H9 (cell line): ENCODE results near the gene BUB3. TPM values are rescaled to one million over a fixed set of nuclear protein-coding genes. Genes with fewer than 3 reads are reported as not detected.

Experiments
- DNase-seq: peaks from one replicate; pipeline ENCODE4 v3.0.0-alpha.2; 2017
- H2AFZ ChIP-seq: one replicate; pipeline ENCODE4 v1.6.1; 2013; ENCODE audit warnings: mild to moderate bottlenecking, low read length, control low read depth, moderate library complexity
- H2AK5ac ChIP-seq: 2 replicates; pipeline ENCODE4 v1.6.1; 2013; ENCODE audit warnings: low read length, control low read depth, mixed read lengths; ENCODE audit not compliant: insufficient read length
- H2BK120ac ChIP-seq: one replicate; pipeline ENCODE4 v1.6.1; 2013; ENCODE audit warnings: low read depth, mild to moderate bottlenecking, low read length, control low read depth, inconsistent platforms; ENCODE audit not compliant: poor library complexity, severe bottlenecking
- H2BK12ac ChIP-seq: 2 replicates; pipeline ENCODE4 v1.6.1; 2013; ENCODE audit warnings: low read length, control low read depth, mixed read lengths, low read depth; ENCODE audit not compliant: insufficient read length
- H2BK15ac ChIP-seq: 2 replicates; pipeline ENCODE4 v1.6.1; 2013; ENCODE audit warnings: low read depth, low read length, control low read depth
- H2BK20ac ChIP-seq: one replicate; pipeline ENCODE4 v1.6.1; 2013; ENCODE audit warnings: low read depth, mild to moderate bottlenecking, low read length, control low read depth, inconsistent platforms; ENCODE audit not compliant: poor library complexity, severe bottlenecking
- H2BK5ac ChIP-seq: 2 replicates; pipeline ENCODE4 v1.6.1; 2013; ENCODE audit warnings: low read length, control low read depth, mixed read lengths; ENCODE audit not compliant: insufficient read length
- H3K14ac ChIP-seq: 2 replicates; pipeline ENCODE4 v1.6.1; 2013; ENCODE audit warnings: low read length, control low read depth; ENCODE audit not compliant: insufficient read depth
- H3K18ac ChIP-seq: 2 replicates; pipeline ENCODE4 v1.6.1; 2013; ENCODE audit warnings: low read depth, mild to moderate bottlenecking, mixed read lengths, low read length, control low read depth; ENCODE audit not compliant: insufficient read length
- H3K23ac ChIP-seq: 2 replicates; pipeline ENCODE4 v1.6.1; 2013; ENCODE audit warnings: low read length, control low read depth, mixed read lengths, low read depth; ENCODE audit not compliant: insufficient read length
- H3K23me2 ChIP-seq: 2 replicates; pipeline ENCODE4 v1.6.1; 2013; ENCODE audit warnings: low read depth, mild to moderate bottlenecking, mixed read lengths, low read length, control low read depth; ENCODE audit not compliant: insufficient read length, poor library complexity, severe bottlenecking
- H3K27ac ChIP-seq: 2 replicates; pipeline ENCODE4 v1.5.1; 2013; ENCODE audit warnings: low read length, control low read depth, mixed read lengths, low read depth; ENCODE audit not compliant: insufficient read length
- H3K27me3 ChIP-seq: 2 replicates; pipeline ENCODE4 v1.6.1; 2013; ENCODE audit warnings: low read length, control low read depth, inconsistent platforms; ENCODE audit not compliant: insufficient read depth
- H3K4ac ChIP-seq: 2 replicates; pipeline ENCODE4 v1.6.1; 2013; ENCODE audit warnings: low read depth, mild to moderate bottlenecking, control low read depth, inconsistent platforms, low read length, moderate library complexity
- H3K4me1 ChIP-seq: 2 replicates; pipeline ENCODE4 v1.6.1; 2013; ENCODE audit warnings: low read length, control low read depth, inconsistent platforms; ENCODE audit not compliant: insufficient read depth
- H3K4me2 ChIP-seq: 2 replicates; pipeline ENCODE4 v1.6.1; 2013; ENCODE audit warnings: low read length, control low read depth, mixed read lengths; ENCODE audit not compliant: insufficient read length, insufficient read depth
- H3K56ac ChIP-seq: 2 replicates; pipeline ENCODE4 v1.6.1; 2013; ENCODE audit warnings: low read depth, mild to moderate bottlenecking, mixed read lengths, low read length, control low read depth; ENCODE audit not compliant: insufficient read length
- H3K79me1 ChIP-seq: 2 replicates; pipeline ENCODE4 v1.6.1; 2013; ENCODE audit warnings: low read depth, mild to moderate bottlenecking, moderate library complexity, low read length, control low read depth, inconsistent platforms; ENCODE audit not compliant: insufficient read depth, poor library complexity, severe bottlenecking
- H3K79me2 ChIP-seq: 2 replicates; pipeline ENCODE4 v1.6.1; 2013; ENCODE audit warnings: low read length, control low read depth, inconsistent platforms; ENCODE audit not compliant: insufficient read depth
- H3K9ac ChIP-seq: 2 replicates; pipeline ENCODE4 v1.6.1; 2013; ENCODE audit warnings: low read length, control low read depth, mixed read lengths; ENCODE audit not compliant: insufficient read length; ENCODE audit errors: extremely low read depth
- H3K9me3 ChIP-seq: one replicate; pipeline ENCODE4 v1.6.1; 2013; ENCODE audit warnings: low read depth, low read length, inconsistent platforms; ENCODE audit not compliant: control insufficient read depth
- H3T11ph ChIP-seq: one replicate; pipeline ENCODE4 v1.6.1; 2013; ENCODE audit warnings: mild to moderate bottlenecking, low read length, control low read depth, inconsistent platforms
- H4K20me1 ChIP-seq: one replicate; pipeline ENCODE4 v1.6.1; 2013; ENCODE audit not compliant: control insufficient read depth, insufficient read length, insufficient read depth
- H4K5ac ChIP-seq: 2 replicates; pipeline ENCODE4 v1.6.1; 2013; ENCODE audit warnings: low read depth, mild to moderate bottlenecking, mixed read lengths, low read length, control low read depth; ENCODE audit not compliant: insufficient read length
- H4K8ac ChIP-seq: replicated peaks from 2 replicates; pipeline ENCODE4 v1.6.1; 2013; ENCODE audit warnings: low read length, control low read depth, mixed read lengths, low read depth; ENCODE audit not compliant: insufficient read length
- H4K91ac ChIP-seq: 2 replicates; pipeline ENCODE4 v1.6.1; 2013; ENCODE audit warnings: low read depth, mild to moderate bottlenecking, moderate library complexity, mixed read lengths, low read length, control low read depth; ENCODE audit not compliant: insufficient read length
- H3K27ac Mint-ChIP-seq, 3 experiments: 2 replicates in 2 of 3; 3 replicates in 1 of 3; pipeline ENCODE4 v1.8.0; 2020 to 2021; ENCODE audit warnings: mixed read lengths in 3 of 3, mild to moderate bottlenecking in 1 of 3, moderate library complexity in 1 of 3
- H3K27me3 Mint-ChIP-seq: 2 replicates; pipeline ENCODE4 v1.8.0; 2021; ENCODE audit warnings: low read depth, mild to moderate bottlenecking, moderate library complexity, mixed read lengths
- H3K36me3 Mint-ChIP-seq, 3 experiments: 2 replicates in 2 of 3; 3 replicates in 1 of 3; pipeline ENCODE4 v1.8.0; 2020 to 2021; ENCODE audit warnings: low read depth in 3 of 3, mixed read lengths in 3 of 3; ENCODE audit not compliant: insufficient read depth in 1 of 3
- H3K4me1 Mint-ChIP-seq, 2 experiments: 2 replicates each; pipeline ENCODE4 v1.8.0; 2020; ENCODE audit warnings: mixed read lengths in 2 of 2
- H3K4me3 Mint-ChIP-seq, 2 experiments: 2 replicates in 1 of 2; 3 replicates in 1 of 2; pipeline ENCODE4 v1.8.0; 2020 to 2021; ENCODE audit warnings: mild to moderate bottlenecking in 2 of 2, mixed read lengths in 2 of 2, moderate library complexity in 1 of 2
- H3K9me3 Mint-ChIP-seq, 2 experiments: 2 replicates in 1 of 2; 3 replicates in 1 of 2; pipeline ENCODE4 v1.8.0; 2020; ENCODE audit warnings: mild to moderate bottlenecking in 2 of 2, mixed read lengths in 2 of 2, moderate library complexity in 1 of 2
- WGBS: extraction: QIAGEN DNeasy Blood & Tissue Kit; methylation state at CpG from one replicate; pipeline ENCODE4 v1.1.7; 2013; ENCODE audit warnings: missing lambda C conversion rate, low lambda C conversion rate, mixed read lengths; ENCODE audit not compliant: insufficient read length; ENCODE audit errors: extremely low coverage; 5-methylcytosine and 5-hydroxymethylcytosine counted together
- total RNA-seq: library from RNA; stranded (reverse); gene quantifications from 2 replicates; pipeline ENCODE4 v1.2.1, GENCODE V29; 2021
- TF ChIP-seq, protein P1 (sequence below): fragments of 200-600 bp; sonication (generic); conservative IDR thresholded peaks from 3 replicates; pipeline ENCODE4 v1.8.0; 2021; ENCODE audit warnings: antibody characterized with exemption, mild to moderate bottlenecking

The BUB3 gene
- total RNA-seq, 1 experiment from 2014 or later, result 200 TPM

DNA sequence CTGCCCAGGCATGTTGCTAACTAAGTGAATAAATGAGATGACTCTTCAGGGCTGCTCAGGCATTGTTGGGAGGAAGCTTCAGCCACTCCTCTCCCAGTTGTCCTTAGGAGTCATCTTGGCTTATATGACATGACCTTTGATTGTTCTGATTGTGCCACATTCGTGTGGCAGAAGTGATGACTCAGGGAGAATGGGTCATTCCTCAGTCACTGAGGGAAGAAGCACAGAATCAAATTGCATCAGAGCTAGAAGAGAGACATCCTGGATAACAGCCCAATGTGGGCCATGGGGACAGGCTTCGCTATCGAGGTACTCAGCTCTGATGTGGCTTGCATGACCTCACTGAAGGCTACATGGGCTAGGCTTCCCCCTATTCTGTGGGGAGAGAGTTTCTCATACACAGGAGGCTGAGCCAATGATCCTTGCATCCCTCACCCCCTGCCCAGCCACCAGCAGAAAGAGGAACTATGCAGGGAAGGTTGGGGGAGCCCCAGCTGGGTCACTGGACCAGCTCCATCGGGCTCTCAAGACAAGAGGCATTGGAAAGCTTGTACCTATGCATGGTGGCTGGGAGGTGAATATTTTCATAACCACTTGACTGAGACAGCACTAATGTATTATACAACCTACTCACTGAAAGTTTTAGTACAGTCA, 24.5 kb upstream of the BUB3 start:
- H3K14ac ChIP-seq, result no peak overlapping the region
- no CpG with 5 or more reads among the region's 4 CpGs for WGBS

More for the DNA sequence above, 24.5 kb upstream of the BUB3 start:
- peaks cover 38% of the 10 kb centered on the region for H3K27me3 ChIP-seq
- H3K9me3 ChIP-seq, result no peaks in the 10 kb centered on the region
- no peak overlapping the region for H2BK5ac ChIP-seq
- no peak overlapping the region for H2BK120ac ChIP-seq
- no peak overlapping the region for H3K23ac ChIP-seq
- H2AK5ac ChIP-seq, result no peak overlapping the region
- H3K56ac ChIP-seq, result no peak overlapping the region
- H4K20me1 ChIP-seq, result no peaks in the 10 kb centered on the region
- no peak for DNase-seq
- H3K4me1 Mint-ChIP-seq, result peaks cover 18 to 22% of the 10 kb centered on the region in 2 experiments
- no peak overlapping the region for H2BK15ac ChIP-seq
- no peak overlapping the region for H3K9ac ChIP-seq
- no peaks in the 10 kb centered on the region; the same call in 1 of the 2 replicates for H3K4me1 ChIP-seq
- no peak overlapping the region for H3K4me2 ChIP-seq
- no peak overlapping the region for H3K4me3 Mint-ChIP-seq
- no peak overlapping the region for H2BK20ac ChIP-seq
- no peak overlapping the region for H3K18ac ChIP-seq
- H3K27ac ChIP-seq, result no peak overlapping the region
- no peaks in the 10 kb centered on the region for H3K79me2 ChIP-seq
- no peak overlapping the region; a peak in 1 of 7 replicates for H3K27ac Mint-ChIP-seq
- H3K9me3 Mint-ChIP-seq, result peaks cover 0 to 2% of the 10 kb centered on the region in 2 experiments; a peak in 1 of 5 replicates
- H3K36me3 Mint-ChIP-seq, result no peaks in the 10 kb centered on the region
- H4K91ac ChIP-seq, result no peak overlapping the region
- H3K79me1 ChIP-seq, result no peaks in the 10 kb centered on the region
- no peak overlapping the region for H3K4ac ChIP-seq
- no peak overlapping the region for H3T11ph ChIP-seq
- TF ChIP-seq, protein P1, sequence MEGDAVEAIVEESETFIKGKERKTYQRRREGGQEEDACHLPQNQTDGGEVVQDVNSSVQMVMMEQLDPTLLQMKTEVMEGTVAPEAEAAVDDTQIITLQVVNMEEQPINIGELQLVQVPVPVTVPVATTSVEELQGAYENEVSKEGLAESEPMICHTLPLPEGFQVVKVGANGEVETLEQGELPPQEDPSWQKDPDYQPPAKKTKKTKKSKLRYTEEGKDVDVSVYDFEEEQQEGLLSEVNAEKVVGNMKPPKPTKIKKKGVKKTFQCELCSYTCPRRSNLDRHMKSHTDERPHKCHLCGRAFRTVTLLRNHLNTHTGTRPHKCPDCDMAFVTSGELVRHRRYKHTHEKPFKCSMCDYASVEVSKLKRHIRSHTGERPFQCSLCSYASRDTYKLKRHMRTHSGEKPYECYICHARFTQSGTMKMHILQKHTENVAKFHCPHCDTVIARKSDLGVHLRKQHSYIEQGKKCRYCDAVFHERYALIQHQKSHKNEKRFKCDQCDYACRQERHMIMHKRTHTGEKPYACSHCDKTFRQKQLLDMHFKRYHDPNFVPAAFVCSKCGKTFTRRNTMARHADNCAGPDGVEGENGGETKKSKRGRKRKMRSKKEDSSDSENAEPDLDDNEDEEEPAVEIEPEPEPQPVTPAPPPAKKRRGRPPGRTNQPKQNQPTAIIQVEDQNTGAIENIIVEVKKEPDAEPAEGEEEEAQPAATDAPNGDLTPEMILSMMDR, result no peak
- H2BK12ac ChIP-seq, result no peak overlapping the region
- H3K27me3 Mint-ChIP-seq, result peaks cover 96% of the 10 kb centered on the region
- no peak overlapping the region for H4K8ac ChIP-seq
- no peak overlapping the region for H4K5ac ChIP-seq
- peaks cover 9% of the 10 kb centered on the region for H3K23me2 ChIP-seq
- H2AFZ ChIP-seq, result no peak overlapping the region
